Measurements from ENCODE around the gene NR1D1. TPM values are rescaled to one million over a fixed set of nuclear protein-coding genes. Genes with fewer than 3 reads are reported as not detected.

NR1D1 gene
- total and polyA plus RNA-seq, 10 donors, result 3.3 to 15.8 (median 6.6) TPM

- no peak for TF ChIP-seq CTCF (IDR thresholded peaks at IDR 0.05 in 8 of 11, conservative IDR thresholded peaks at IDR 0.05 in 3 of 11)
- no peak for TF ChIP-seq POLR2AphosphoS5 (IDR thresholded peaks at IDR 0.05)
- TF ChIP-seq POLR2A (IDR thresholded peaks at IDR 0.05), result no peak
- peaks cover 7 to 94% (median 74%) of the 10 kb centered on the region in 6 donors for H3K36me3 ChIP-seq
- intact Hi-C loops (cut with DNase I; ENCODE audit: low total_unique reads), result no loop called here
- peak overlapping the region in 1 of 8 donors; percentile 44 for H3K4me3 ChIP-seq
- no peaks in the 10 kb centered on the region for H3K27me3 ChIP-seq (replicated peaks in 1 of 7)
- peak overlapping the region in 6 of 8 donors; percentile 64 to 92 (median 84) for H3K27ac ChIP-seq
- no peaks in the 10 kb centered on the region for H3K9me3 ChIP-seq
- WGBS, 5 donors, result 80 to 92% (median 88%) methylated on average over 5 of the region's 5 CpGs
- no peak for DNase-seq
- peaks cover 8 to 75% (median 31%) of the 10 kb centered on the region in 6 donors for H3K4me1 ChIP-seq
These were observed 29.1 kb upstream of the NR1D1 start for GRCh38 chr17:40129498-40129897.

GRCh38 chr17:40124279-40125141, 24.1 kb upstream of the NR1D1 start:
- Histone ChIP-seq H3K27me3 (replicated peaks in 1 of 7) (no peaks in the 10 kb centered on the region), H3K9me3 (no peaks in the 10 kb centered on the region), H3K36me3 (peaks cover 4 to 44% (median 35%) of the 10 kb centered on the region in 6 donors), H3K4me3 (peak overlapping the region; percentile 62 to 99 (median 94)), H3K27ac (peak overlapping the region in 7 of 8 donors; percentile 93 to 98 (median 97)), H3K4me1 (peaks cover 22 to 82% (median 43%) of the 10 kb centered on the region in 6 donors)
- WGBS, 5 donors, result 8 to 13% (median 8%) methylated on average over 9 of the region's 9 CpGs
- intact Hi-C loops (cut with DNase I; ENCODE audit: low total_unique reads), result no loop called here
- DNase-seq, result no peak
- no peak for TF ChIP-seq POLR2A (IDR thresholded peaks at IDR 0.05)
- TF ChIP-seq CTCF (IDR thresholded peaks at IDR 0.05 in 8 of 11, conservative IDR thresholded peaks at IDR 0.05 in 3 of 11), result no peak
- TF ChIP-seq POLR2AphosphoS5 (IDR thresholded peaks at IDR 0.05), result peak in 1 of 3 donors; percentile 8

- peaks cover 22 to 79% (median 40%) of the 10 kb centered on the region in 6 donors for H3K4me1 ChIP-seq
- no peak for TF ChIP-seq POLR2A (IDR thresholded peaks at IDR 0.05)
- TF ChIP-seq CTCF (IDR thresholded peaks at IDR 0.05 in 8 of 11, conservative IDR thresholded peaks at IDR 0.05 in 3 of 11), result no peak
- TF ChIP-seq POLR2AphosphoS5 (IDR thresholded peaks at IDR 0.05), result no peak
- intact Hi-C loops (cut with DNase I; ENCODE audit: low total_unique reads), result no loop called here
These were observed 23.4 kb upstream of the NR1D1 start for GRCh38 chr17:40123811-40124114.

More at GRCh38 chr17:40123811-40124114, 23.4 kb upstream of the NR1D1 start:
- 0% methylated on average over 2 of the region's 2 CpGs for WGBS, 5 donors
- Histone ChIP-seq H3K4me3 (peak overlapping the region; percentile 62 to 99 (median 94)), H3K27me3 (replicated peaks in 1 of 7) (no peaks in the 10 kb centered on the region), H3K36me3 (peaks cover 0 to 37% (median 28%) of the 10 kb centered on the region in 6 donors), H3K9me3 (no peaks in the 10 kb centered on the region), H3K27ac (peak overlapping the region; percentile 89 to 98 (median 96))
- no peak for DNase-seq
